ENCODE data around the gene LONP1. TPM values are rescaled to one million over a fixed set of nuclear protein-coding genes. Genes with fewer than 3 reads are reported as not detected.

The LONP1 gene
- total and polyA plus RNA-seq, 2 of the 8 experiments (the other 6 are each of a cell fraction or from before 2014, with no cell fraction given): 98.1 to 117 TPM

DNA sequence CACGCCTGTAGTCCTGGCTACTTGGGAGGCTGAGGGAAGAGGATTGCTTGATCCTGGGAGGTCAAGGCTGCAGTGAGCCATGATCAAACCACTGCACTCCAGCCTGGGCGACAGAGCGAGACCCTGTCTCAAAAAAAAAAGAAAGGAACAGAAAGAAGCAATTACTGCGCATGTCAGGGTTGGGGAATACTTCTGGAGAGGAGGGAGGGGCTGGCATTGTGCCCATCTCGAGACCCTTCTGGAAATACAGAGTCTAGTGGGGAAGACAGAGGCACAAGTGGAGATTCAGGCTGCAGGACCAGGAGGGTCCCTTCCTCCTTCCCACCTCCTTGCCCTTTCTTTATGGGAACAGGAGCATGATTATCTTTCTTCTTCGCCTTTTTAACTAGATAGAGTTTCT is 33.8 kb upstream of the LONP1 start:
- H3K9me3 ChIP-seq (ENCODE audit: insufficient read depth in 2 of 2, low read depth in 1 of 2, low read length in 1 of 2): no peaks in the 10 kb centered on the region
- no peak overlapping the region for H3K4me2 ChIP-seq (ENCODE audit: insufficient read depth in 1 of 2, low read depth in 2 of 2, low read length in 2 of 2)
- no peak overlapping the region for H3K9ac ChIP-seq (replicated peaks in 1 of 4; ENCODE audit: extremely low read depth in 1 of 4, low read depth in 3 of 4, low read length in 3 of 4)
- H2AK5ac ChIP-seq (ENCODE audit: low read depth, low read length): no peak overlapping the region
- no peak overlapping the region for H3K56ac ChIP-seq (replicated peaks; ENCODE audit: insufficient read length, low read depth, low read length)
- TF ChIP-seq YY1 (IDR thresholded peaks at IDR 0.05; ENCODE audit: low read depth, low read length): no peak
- no peak for TF ChIP-seq TBP (IDR thresholded peaks at IDR 0.05; ENCODE audit: low read depth, low read length)
- no peak for TF ChIP-seq SAP30 (IDR thresholded peaks at IDR 0.05; ENCODE audit: insufficient read depth, insufficient replicate concordance, low read length)
- no peak for TF ChIP-seq POLR2A (IDR thresholded peaks at IDR 0.05; ENCODE audit: control extremely low read depth in 1 of 2, low read depth in 2 of 2, low read length in 2 of 2)
- no peak for TF ChIP-seq CBX5 (IDR thresholded peaks at IDR 0.05; ENCODE audit: low read depth, low read length)
- TF ChIP-seq CTBP2 (IDR thresholded peaks at IDR 0.05; ENCODE audit: borderline replicate concordance, insufficient read depth, insufficient read length, low read length): no peak
- TF ChIP-seq BCL11A (IDR thresholded peaks at IDR 0.05; ENCODE audit: low read depth in 2 of 2, low read length in 2 of 2): no peak
- TF ChIP-seq GABPA (IDR thresholded peaks at IDR 0.05; ENCODE audit: borderline replicate concordance, insufficient read depth, low read length): no peak
- no peaks in the 10 kb centered on the region for H4K20me1 ChIP-seq (replicated peaks in 1 of 2; ENCODE audit: control insufficient read depth in 1 of 2, insufficient read depth in 2 of 2, low read length in 2 of 2)
- H4K8ac ChIP-seq (ENCODE audit: extremely low read depth, insufficient read depth, low read length): no peak overlapping the region
- no peaks in the 10 kb centered on the region for H3K23me2 ChIP-seq (ENCODE audit: low read depth, low read length)
- H2BK5ac ChIP-seq (ENCODE audit: low read depth, low read length): no peak overlapping the region
- no peak for DNase-seq (ENCODE audit: low read depth in 1 of 2, low spot score in 2 of 2)
- ChIA-PET POLR2A (ENCODE audit: partially characterized antibody) (no interaction called here), CTCF (ENCODE audit: partially characterized antibody) (interaction anchor here (0.6 kb wide), 1 partner anchor 15 kb away, joined by 3 read pairs; no protein-coding TSS in a partner anchor)
- H3K4me3 ChIP-seq (ENCODE audit: extremely low read depth in 1 of 4, insufficient read depth in 2 of 4, low read depth in 3 of 4, low read length in 4 of 4): no peak overlapping the region
- H3K27ac ChIP-seq (ENCODE audit: low read depth, low read length): no peak overlapping the region
- no peaks in the 10 kb centered on the region for H3K36me3 ChIP-seq (ENCODE audit: control insufficient read depth in 2 of 4, insufficient read depth in 4 of 4, low read length in 3 of 4)
- no peak overlapping the region for H2BK120ac ChIP-seq (replicated peaks; ENCODE audit: low read depth, low read length)
- H2BK15ac ChIP-seq (ENCODE audit: low read length): no peak overlapping the region
- H3K4ac ChIP-seq (replicated peaks; ENCODE audit: insufficient read length, low read depth, low read length): no peak overlapping the region
- H3K14ac ChIP-seq (ENCODE audit: insufficient read length): no peak overlapping the region
- no peak overlapping the region for H4K91ac ChIP-seq (replicated peaks; ENCODE audit: insufficient read length, low read length)
- no peaks in the 10 kb centered on the region for H3K79me2 ChIP-seq (ENCODE audit: control insufficient read depth in 1 of 2, insufficient read depth in 2 of 2, low read length in 2 of 2)
- H3K18ac ChIP-seq (ENCODE audit: extremely low read depth, low read length): no peak overlapping the region
- H2BK20ac ChIP-seq (ENCODE audit: low read length): no peak overlapping the region
- 0 out of 2 replicates have a peak overlapping the region, but pooled peaks have one; percentile 32 for H2AFZ ChIP-seq (ENCODE audit: low read length)
- no peak overlapping the region for H3K23ac ChIP-seq (ENCODE audit: insufficient read length)
- no peak for FAIRE-seq
- no peaks in the 10 kb centered on the region for H3K4me1 ChIP-seq (replicated peaks in 1 of 4; ENCODE audit: control insufficient read depth in 3 of 4, insufficient read depth in 4 of 4, low read length in 3 of 4)
- WGBS, 2 experiments (ENCODE audit: extremely low coverage in 1 of 2, insufficient coverage in 1 of 2, insufficient read length in 1 of 2, insufficient replicate concordance in 2 of 2, low coverage in 1 of 2, low lambda C conversion rate in 2 of 2, missing lambda C conversion rate in 1 of 2): 90% methylated on average over 6 of the region's 6 CpGs; no CpG with 5 or more reads in 1 of the 2 experiments
- H4K5ac ChIP-seq (ENCODE audit: insufficient read length, low read depth, low read length): no peak overlapping the region
- H3K27me3 ChIP-seq (replicated peaks in 1 of 4; ENCODE audit: control insufficient read depth in 3 of 4, extremely low read depth in 1 of 4, insufficient read depth in 3 of 4, low read length in 3 of 4): no peaks in the 10 kb centered on the region
- H2BK12ac ChIP-seq (ENCODE audit: low read depth, low read length): no peak overlapping the region
- H3K79me1 ChIP-seq (ENCODE audit: low read depth, low read length): no peaks in the 10 kb centered on the region

Data from H1 (cell line).